ENCODE data around the gene ATG9B. TPM values are rescaled to one million over a fixed set of nuclear protein-coding genes. Genes with fewer than 3 reads are reported as not detected.

Gene ATG9B
- total and polyA plus RNA-seq, 2 of the 13 experiments (the other 11 are each of a cell fraction or from before 2014, with no cell fraction given): 0.24 TPM; not detected in 1

DNA sequence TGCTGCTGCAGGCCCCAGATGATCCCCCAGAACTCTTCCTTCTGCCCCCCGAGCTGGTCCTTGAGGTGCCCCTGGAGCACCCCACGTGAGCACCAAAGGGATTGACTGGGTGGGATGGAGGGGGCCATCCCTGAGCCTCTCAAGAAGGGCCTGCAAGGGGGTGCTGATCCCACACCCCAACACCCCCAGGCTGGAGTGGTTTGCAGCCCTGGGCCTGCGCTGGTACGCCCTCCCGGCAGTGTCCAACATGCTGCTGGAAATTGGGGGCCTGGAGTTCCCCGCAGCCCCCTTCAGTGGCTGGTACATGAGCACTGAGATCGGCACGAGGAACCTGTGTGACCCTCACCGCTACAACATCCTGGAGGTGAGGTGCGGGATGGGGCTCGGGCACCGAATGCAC lies 25.3 kb downstream of the ATG9B start:
- no TSS peak for BruUV-seq (replicated peaks)
- CTCF ChIA-PET (ENCODE audit: low intra/inter-chr PET ratio, low total read pairs): no interaction called here
- Histone ChIP-seq H3K36me3 (replicated peaks in 1 of 2; ENCODE audit: control insufficient read depth in 1 of 2, insufficient read depth in 2 of 2, low read length in 2 of 2) (no peaks in the 10 kb centered on the region), H3K9ac (ENCODE audit: insufficient read depth, low read depth, low read length) (no peak overlapping the region), H3K4me3 (replicated peaks in 1 of 3; ENCODE audit: insufficient read depth in 1 of 3, low read depth in 2 of 3, low read length in 3 of 3) (no peak overlapping the region), H3K4me1 (ENCODE audit: insufficient read depth, low read length) (peaks cover 24% of the 10 kb centered on the region), H3K79me2 (ENCODE audit: insufficient read depth, low read length) (no peaks in the 10 kb centered on the region), H2AFZ (ENCODE audit: low read length) (no peak overlapping the region), H3K4me2 (ENCODE audit: low read depth, low read length) (no peak overlapping the region), H3K27me3 (ENCODE audit: control insufficient read depth in 1 of 2, insufficient read depth in 2 of 2, low read length in 2 of 2) (peaks cover 0 to 14% of the 10 kb centered on the region in 2 experiments; a peak in 3 of 5 replicates), H3K9me3 (ENCODE audit: low read length) (no peaks in the 10 kb centered on the region), H3K27ac (ENCODE audit: extremely low read length, insufficient read depth, low read length) (no peak overlapping the region), H4K20me1 (ENCODE audit: insufficient read depth, low read length) (no peaks in the 10 kb centered on the region)
- TF ChIP-seq ESRRA (CRISPR knock-in tag; IDR thresholded peaks at IDR 0.05; ENCODE audit: low read depth) (no peak), ZNF274 (CRISPR knock-in tag; IDR thresholded peaks at IDR 0.05) (no peak), MTF2 (CRISPR knock-in tag; IDR thresholded peaks at IDR 0.05; ENCODE audit: borderline replicate concordance) (no peak), NBN (conservative IDR thresholded peaks at IDR 0.05) (no peak), GATA4 (IDR thresholded peaks at IDR 0.05; ENCODE audit: borderline replicate concordance, low read depth) (no peak), ZNF180 (CRISPR knock-in tag; IDR thresholded peaks at IDR 0.05; ENCODE audit: borderline replicate concordance, low read depth) (no peak), ZFX (CRISPR knock-in tag; IDR thresholded peaks at IDR 0.05; ENCODE audit: low read depth) (no peak), RELA (CRISPR knock-in tag; IDR thresholded peaks at IDR 0.05) (no peak), MBD4 (IDR thresholded peaks at IDR 0.05; ENCODE audit: borderline replicate concordance, low read length) (no peak)
- TF ChIP-seq, protein P1, sequence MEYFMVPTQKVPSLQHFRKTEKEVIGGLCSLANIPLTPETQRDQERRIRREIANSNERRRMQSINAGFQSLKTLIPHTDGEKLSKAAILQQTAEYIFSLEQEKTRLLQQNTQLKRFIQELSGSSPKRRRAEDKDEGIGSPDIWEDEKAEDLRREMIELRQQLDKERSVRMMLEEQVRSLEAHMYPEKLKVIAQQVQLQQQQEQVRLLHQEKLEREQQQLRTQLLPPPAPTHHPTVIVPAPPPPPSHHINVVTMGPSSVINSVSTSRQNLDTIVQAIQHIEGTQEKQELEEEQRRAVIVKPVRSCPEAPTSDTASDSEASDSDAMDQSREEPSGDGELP (IDR thresholded peaks at IDR 0.05; ENCODE audit: borderline replicate concordance, low read depth): no peak
- TF ChIP-seq, protein P2, sequence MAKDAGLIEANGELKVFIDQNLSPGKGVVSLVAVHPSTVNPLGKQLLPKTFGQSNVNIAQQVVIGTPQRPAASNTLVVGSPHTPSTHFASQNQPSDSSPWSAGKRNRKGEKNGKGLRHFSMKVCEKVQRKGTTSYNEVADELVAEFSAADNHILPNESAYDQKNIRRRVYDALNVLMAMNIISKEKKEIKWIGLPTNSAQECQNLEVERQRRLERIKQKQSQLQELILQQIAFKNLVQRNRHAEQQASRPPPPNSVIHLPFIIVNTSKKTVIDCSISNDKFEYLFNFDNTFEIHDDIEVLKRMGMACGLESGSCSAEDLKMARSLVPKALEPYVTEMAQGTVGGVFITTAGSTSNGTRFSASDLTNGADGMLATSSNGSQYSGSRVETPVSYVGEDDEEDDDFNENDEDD (CRISPR knock-in tag; IDR thresholded peaks at IDR 0.05; ENCODE audit: borderline replicate concordance): no peak
- TF ChIP-seq, protein P3, sequence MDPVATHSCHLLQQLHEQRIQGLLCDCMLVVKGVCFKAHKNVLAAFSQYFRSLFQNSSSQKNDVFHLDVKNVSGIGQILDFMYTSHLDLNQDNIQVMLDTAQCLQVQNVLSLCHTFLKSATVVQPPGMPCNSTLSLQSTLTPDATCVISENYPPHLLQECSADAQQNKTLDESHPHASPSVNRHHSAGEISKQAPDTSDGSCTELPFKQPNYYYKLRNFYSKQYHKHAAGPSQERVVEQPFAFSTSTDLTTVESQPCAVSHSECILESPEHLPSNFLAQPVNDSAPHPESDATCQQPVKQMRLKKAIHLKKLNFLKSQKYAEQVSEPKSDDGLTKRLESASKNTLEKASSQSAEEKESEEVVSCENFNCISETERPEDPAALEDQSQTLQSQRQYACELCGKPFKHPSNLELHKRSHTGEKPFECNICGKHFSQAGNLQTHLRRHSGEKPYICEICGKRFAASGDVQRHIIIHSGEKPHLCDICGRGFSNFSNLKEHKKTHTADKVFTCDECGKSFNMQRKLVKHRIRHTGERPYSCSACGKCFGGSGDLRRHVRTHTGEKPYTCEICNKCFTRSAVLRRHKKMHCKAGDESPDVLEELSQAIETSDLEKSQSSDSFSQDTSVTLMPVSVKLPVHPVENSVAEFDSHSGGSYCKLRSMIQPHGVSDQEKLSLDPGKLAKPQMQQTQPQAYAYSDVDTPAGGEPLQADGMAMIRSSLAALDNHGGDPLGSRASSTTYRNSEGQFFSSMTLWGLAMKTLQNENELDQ (CRISPR knock-in tag; IDR thresholded peaks at IDR 0.05; ENCODE audit: borderline replicate concordance): no peak
- DNase-seq (ENCODE audit: low spot score): no peak
- intact Hi-C loops (cut with micrococcal nuclease; ENCODE audit: unreplicated experiment) (no loop called here), in situ Hi-C loops (cut with HindIII; ENCODE audit: extremely low pct_ligation_motif_present, low pct_unique_long_range_greater_than_20kb) (no loop called here)
- ATAC-seq: no peak
- FAIRE-seq: no peak
- POLR2A ChIA-PET: no interaction called here
- WGBS (ENCODE audit: low lambda C conversion rate): 34% methylated on average over 7 of the region's 12 CpGs
